Measurements from ENCODE around the gene SLC37A3. TPM values are rescaled to one million over a fixed set of nuclear protein-coding genes. Genes with fewer than 3 reads are reported as not detected.

The SLC37A3 gene
- total RNA-seq, 1 donor from 2014 or later, result 15.0 TPM

DNA sequence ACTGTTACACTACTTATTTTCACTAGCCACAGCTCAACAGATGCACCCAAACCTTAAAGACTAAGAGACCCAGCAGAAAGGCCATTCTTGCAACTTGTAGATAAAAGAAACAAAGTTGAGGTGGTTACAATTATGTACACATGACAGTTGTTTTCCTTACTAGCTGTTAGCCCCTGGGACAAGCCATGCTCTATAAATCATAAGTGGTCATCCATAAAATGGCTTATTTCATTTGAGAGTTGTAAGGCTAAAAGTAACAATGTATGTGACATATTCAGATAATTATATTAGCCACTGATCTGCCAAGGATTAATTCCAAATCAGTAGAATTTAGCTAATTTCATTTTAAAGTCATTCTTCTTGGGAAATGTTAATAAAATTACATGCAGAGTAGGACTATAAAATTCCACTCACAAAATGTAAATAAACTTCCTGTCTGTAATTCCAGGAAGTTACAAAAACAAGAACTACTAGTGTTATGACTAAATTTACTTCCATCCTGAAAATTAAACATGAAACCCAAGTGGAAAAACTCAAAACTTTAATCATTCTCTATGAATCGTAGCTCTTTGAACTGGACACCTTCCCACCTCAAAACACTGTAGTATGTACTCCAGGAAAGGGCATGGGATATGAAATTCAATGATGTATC lies 13.3 kb downstream of the SLC37A3 start:
- intact Hi-C loops (cut with DNase I), result no loop called here
- no peak for TF ChIP-seq CTCF (IDR thresholded peaks at IDR 0.05)

GRCh38 chr7:140383954-140384713 lies 14.2 kb downstream of the SLC37A3 start:
- TF ChIP-seq CTCF (IDR thresholded peaks at IDR 0.05), result no peak
- Histone ChIP-seq H3K27ac (no peak overlapping the region), H3K4me3 (no peak overlapping the region), H3K36me3 (peaks cover 21 to 32% of the 10 kb centered on the region in 2 donors), H3K4me1 (peaks cover 0 to 5% of the 10 kb centered on the region in 2 donors), H3K27me3 (no peaks in the 10 kb centered on the region), H3K9me3 (no peaks in the 10 kb centered on the region)
- intact Hi-C loops (cut with DNase I), result no loop called here
- no peak for DNase-seq (ENCODE audit: low spot score in 2 of 2)

More for the DNA sequence above, 13.3 kb downstream of the SLC37A3 start:
- no peak overlapping the region for H3K4me3 ChIP-seq
- no peak overlapping the region for H3K27ac ChIP-seq
- no peaks in the 10 kb centered on the region for H3K9me3 ChIP-seq
- H3K36me3 ChIP-seq, result peaks cover 17 to 24% of the 10 kb centered on the region in 2 donors
- DNase-seq (ENCODE audit: low spot score in 2 of 2), result no peak
- H3K4me1 ChIP-seq, result peaks cover 0 to 5% of the 10 kb centered on the region in 2 donors
- H3K27me3 ChIP-seq, result no peaks in the 10 kb centered on the region

GRCh38 chr7:140375892-140376730 lies 22.2 kb downstream of the SLC37A3 start:
- no peaks in the 10 kb centered on the region for H3K9me3 ChIP-seq
- no peaks in the 10 kb centered on the region for H3K4me1 ChIP-seq
- intact Hi-C loops (cut with DNase I), result no loop called here
- no peak overlapping the region for H3K4me3 ChIP-seq
- TF ChIP-seq CTCF (IDR thresholded peaks at IDR 0.05), result no peak
- H3K27ac ChIP-seq, result no peak overlapping the region
- DNase-seq (ENCODE audit: low spot score in 2 of 2), result no peak
- peaks cover 31 to 53% of the 10 kb centered on the region in 2 donors for H3K36me3 ChIP-seq
- H3K27me3 ChIP-seq, result no peaks in the 10 kb centered on the region

GRCh38 chr7:140375323-140375722 lies 23.0 kb downstream of the SLC37A3 start:
- H3K36me3 ChIP-seq, result peaks cover 23 to 45% of the 10 kb centered on the region in 2 donors

More at GRCh38 chr7:140375323-140375722, 23.0 kb downstream of the SLC37A3 start:
- no peak for TF ChIP-seq CTCF (IDR thresholded peaks at IDR 0.05)
- H3K27me3 ChIP-seq, result no peaks in the 10 kb centered on the region
- no peak for DNase-seq (ENCODE audit: low spot score in 2 of 2)
- H3K27ac ChIP-seq, result no peak overlapping the region
- H3K4me1 ChIP-seq, result no peaks in the 10 kb centered on the region
- no peak overlapping the region for H3K4me3 ChIP-seq
- intact Hi-C loops (cut with DNase I), result no loop called here
- H3K9me3 ChIP-seq, result no peaks in the 10 kb centered on the region

Data from ascending aorta (tissue), 2 donors.